Psoas muscle (tissue), 8 donors: ENCODE measurements around the gene EID1. TPM values are rescaled to one million over a fixed set of nuclear protein-coding genes. Genes with fewer than 3 reads are reported as not detected.

Source experiments
- ATAC-seq, 4 donors: fragments of 200-7000 bp; cut with Tn5 transposase; one replicate each; pipeline ENCODE4 v1.9.1; 2020; ENCODE audit warnings: moderate library complexity in 3 of 4, mild to moderate bottlenecking in 2 of 4
- DNase-seq, 2 donors: peaks; one replicate each; pipeline ENCODE4 v3.0.0-alpha.2; 2020
- H3K27ac ChIP-seq: fragments of 200-600 bp; one replicate; pipeline ENCODE4 v1.8.0; 2022
- H3K27me3 ChIP-seq, 3 donors: fragments of 200-600 bp in 1 of 3; one replicate each; pipeline versions ENCODE4 v1.6.1 to v1.8.0; 2013 to 2022; ENCODE audit warnings: low read length in 2 of 3, mild to moderate bottlenecking in 2 of 3, moderate library complexity in 1 of 3; ENCODE audit not compliant: insufficient read depth in 3 of 3
- H3K36me3 ChIP-seq, 2 donors: fragments of 200-600 bp in 1 of 2; one replicate each; pipeline versions ENCODE4 v1.6.1 to v1.8.0; 2013 to 2022; ENCODE audit warnings: low read depth in 1 of 2, mild to moderate bottlenecking in 1 of 2, moderate library complexity in 1 of 2; ENCODE audit not compliant: insufficient read depth in 1 of 2
- H3K4me1 ChIP-seq: fragments of 200-600 bp; one replicate; pipeline ENCODE4 v1.8.0; 2022
- H3K4me3 ChIP-seq: fragments of 200-600 bp; one replicate; pipeline ENCODE4 v1.8.0; 2022; ENCODE audit warnings: mild to moderate bottlenecking
- H3K9me3 ChIP-seq: fragments of 200-600 bp; one replicate; pipeline ENCODE4 v1.8.0; 2022
- CTCF ChIP-seq: fragments of 200-600 bp; IDR thresholded peaks from one replicate; pipeline ENCODE4 v1.8.0; 2022; ENCODE audit warnings: antibody characterized with exemption
- WGBS, 3 donors: extraction: QIAGEN DNeasy Blood & Tissue Kit; methylation state at CpG; one replicate each; pipeline versions ENCODE4 v1.1.6 to v1.1.7; 2013; 5-methylcytosine and 5-hydroxymethylcytosine counted together
- intact Hi-C, 2 donors: fragments of 100-400 bp; cut with DNase I; formaldehyde crosslinking; loops; one replicate each; pipeline versions ENCODE4 v1.11.0 to v1.14.2; 2022
- polyA plus RNA-seq, 3 donors: library from polyadenylated mRNA; stranded (reverse); fragments of 200-250 nt; gene quantifications; one replicate each; pipeline ENCODE4 v1.2.3, GENCODE V29; 2013
- total RNA-seq, 4 donors: library from RNA; stranded (reverse); fragmentation: NEBNext Ultra II Directional in 2 of 4; extraction: Animal tissue kit (Norgen Biotek cat#: 25700) in 2 of 4; gene quantifications; one replicate each; pipeline versions ENCODE4 v1.2.1 to v1.2.4, GENCODE V29; 2021 to 2023
- donor health status: healthy with polysubstance abuse.
- donor health status: DM: no; HTN: no; CAD: no; lungs with moderate emphysema.
- donor health status: Bipolar disorder and iron deficiency.
- donor health status: healthy.
- donor health status: DM: yes; HTN: yes; CAD: no.
- donor health status: DM: no; HTN: no; CAD: no.
- donor health status: DM: no; HTN: no; CAD: no.
- donor health status: DM: yes; HTN: yes; CAD: no.

Gene EID1
- total and polyA plus RNA-seq, 7 donors, result 60.3 to 120 (median 93.7) TPM

GRCh38 chr15:48890375-48890972 is 12.5 kb downstream of the EID1 start:
- whole genome bisulfite sequencing, 3 donors, result 71 to 74% (median 73%) methylated on average over 10 of the region's 10 CpGs
- Histone ChIP-seq H3K27me3 (peaks cover 0 to 6% (median 0%) of the 10 kb centered on the region in 3 donors), H3K9me3 (no peaks in the 10 kb centered on the region), H3K4me3 (no peak overlapping the region), H3K27ac (no peak overlapping the region), H3K4me1 (no peaks in the 10 kb centered on the region), H3K36me3 (no peaks in the 10 kb centered on the region)
- intact Hi-C loops, result no loop called here
- no peak for TF ChIP-seq CTCF
- no peak for DNase-seq
- no peak for ATAC-seq

- DNase-seq (no peak), ATAC-seq (no peak)
- Histone ChIP-seq H3K4me3 (no peak overlapping the region), H3K4me1 (no peaks in the 10 kb centered on the region), H3K27me3 (peaks cover 0 to 6% (median 0%) of the 10 kb centered on the region in 3 donors), H3K27ac (no peak overlapping the region), H3K9me3 (no peaks in the 10 kb centered on the region), H3K36me3 (no peaks in the 10 kb centered on the region)
- 35 to 48% (median 45%) methylated on average over 6 of the region's 6 CpGs for WGBS, 3 donors
- intact Hi-C loops, result no loop called here
- no peak for TF ChIP-seq CTCF
Measured at GRCh38 chr15:48891232-48891765, 13.4 kb downstream of the EID1 start.

GRCh38 chr15:48893311-48893710 is 15.4 kb downstream of the EID1 start:
- Histone ChIP-seq H3K4me1 (no peaks in the 10 kb centered on the region), H3K36me3 (no peaks in the 10 kb centered on the region), H3K27ac (no peak overlapping the region), H3K9me3 (no peaks in the 10 kb centered on the region), H3K4me3 (no peak overlapping the region), H3K27me3 (peaks cover 0 to 3% (median 1%) of the 10 kb centered on the region in 3 donors)
- WGBS, 3 donors, result 69 to 75% (median 73%) methylated on average over 3 of the region's 3 CpGs
- TF ChIP-seq CTCF, result no peak
- DNase-seq (no peak), ATAC-seq (no peak)
- intact Hi-C loops, result no loop called here

- WGBS, 3 donors, result 12 to 18% (median 17%) methylated on average over 13 of the region's 13 CpGs
- DNase-seq (no peak), ATAC-seq (no peak)
- Histone ChIP-seq H3K4me3 (peak overlapping the region; percentile 10), H3K27ac (no peak overlapping the region), H3K36me3 (no peaks in the 10 kb centered on the region), H3K9me3 (no peaks in the 10 kb centered on the region), H3K4me1 (no peaks in the 10 kb centered on the region), H3K27me3 (peaks cover 0 to 11% (median 3%) of the 10 kb centered on the region in 3 donors)
- intact Hi-C loops, result no loop called here
- TF ChIP-seq CTCF, result no peak
Measured at GRCh38 chr15:48896869-48897814, 19.2 kb downstream of the EID1 start.
